ENCODE measurements around the gene USP17L20.
"Not testable (repeated sequence)": the region's sequence is repeated elsewhere in the genome, so short reads cannot be mapped to it uniquely, and the experiment has no call there.

USP17L20 gene

GRCh38 chr4:9257824-9258223 lies at the start of gene USP17L20:
Gene USP17L20, plus strand, starts transcription at chr4:9258124. Its CDS starts 0 bp downstream, at chr4:9258124.
- DNase-seq, result not testable (repeated sequence)

GRCh38 chr4:9210357-9210756 lies 47.6 kb upstream of the USP17L20 start, which contains the start of gene USP17L10:
Gene USP17L10, plus strand, starts transcription at chr4:9210657. Its CDS starts 0 bp downstream, at chr4:9210657.
- DNase-seq, result not testable (repeated sequence)

- not testable (repeated sequence) for DNase-seq
Measured at GRCh38 chr4:9214701-9215100, 43.2 kb upstream of the USP17L20 start.

- DNase-seq, result not testable (repeated sequence)
Measured at GRCh38 chr4:9215105-9215504, 42.8 kb upstream of the USP17L20 start, which contains the start of gene USP17L11. Gene USP17L11, plus strand, starts transcription at chr4:9215405. Its CDS starts 0 bp downstream, at chr4:9215405.

- not testable (repeated sequence) for DNase-seq
Measured at GRCh38 chr4:9219852-9220251, 38.1 kb upstream of the USP17L20 start, which contains the start of gene USP17L12. Gene USP17L12, plus strand, starts transcription at chr4:9220152. Its CDS starts 0 bp downstream, at chr4:9220152.

- not testable (repeated sequence) for DNase-seq
Measured at GRCh38 chr4:9224596-9224995, 33.3 kb upstream of the USP17L20 start, which contains the start of gene USP17L13. Gene USP17L13, plus strand, starts transcription at chr4:9224896. Its CDS starts 0 bp downstream, at chr4:9224896.

- DNase-seq, result peak; percentile 49
Measured at GRCh38 chr4:9230249-9230648, 27.7 kb upstream of the USP17L20 start.

GRCh38 chr4:9234085-9234484 lies 23.8 kb upstream of the USP17L20 start, which contains the start of gene USP17L15:
Gene USP17L15, plus strand, starts transcription at chr4:9234385. Its CDS starts 0 bp downstream, at chr4:9234385.
- not testable (repeated sequence) for DNase-seq

- DNase-seq, result not testable (repeated sequence)
Measured at GRCh38 chr4:9238461-9238860, 19.5 kb upstream of the USP17L20 start.

- not testable (repeated sequence) for DNase-seq
Measured at GRCh38 chr4:9243579-9243978, 14.3 kb upstream of the USP17L20 start, which contains the start of gene USP17L17. Gene USP17L17, plus strand, starts transcription at chr4:9243879. Its CDS starts 0 bp downstream, at chr4:9243879.

GRCh38 chr4:9247953-9248680 lies 9.8 kb upstream of the USP17L20 start, which contains the start of gene USP17L18:
Gene USP17L18, plus strand, starts transcription at chr4:9248630. Its CDS starts 0 bp downstream, at chr4:9248630.
- peak; percentile 65 for DNase-seq

- not testable (repeated sequence) for DNase-seq
Measured at GRCh38 chr4:9253078-9253477, 4.8 kb upstream of the USP17L20 start, which contains the start of gene USP17L19. Gene USP17L19, plus strand, starts transcription at chr4:9253378. Its CDS starts 0 bp downstream, at chr4:9253378.

- DNase-seq, result not testable (repeated sequence)
Measured at GRCh38 chr4:9262572-9262971, 4.6 kb downstream of the USP17L20 start, which contains the start of gene USP17L21. Gene USP17L21, plus strand, starts transcription at chr4:9262872. Its CDS starts 0 bp downstream, at chr4:9262872.

- not testable (repeated sequence) for DNase-seq
Measured at GRCh38 chr4:9267319-9267718, 9.4 kb downstream of the USP17L20 start, which contains the start of gene USP17L22. Gene USP17L22, plus strand, starts transcription at chr4:9267619. Its CDS starts 0 bp downstream, at chr4:9267619.

- DNase-seq, result peak; percentile 69
Measured at GRCh38 chr4:9271719-9272118, 13.8 kb downstream of the USP17L20 start.
